Astrocyte of the spinal cord (primary cell): Measurements from ENCODE around the gene LTBP2.

Experiments
- DNase-seq: peaks from one replicate; pipeline ENCODE4 v3.0.0; 2011; ENCODE audit warnings: low read depth, low spot score
- H3K4me3 ChIP-seq: 2 replicates; pipeline ENCODE4 v1.5.1; 2011; ENCODE audit warnings: low read depth, mild to moderate bottlenecking, low read length, moderate library complexity
- CTCF ChIP-seq: IDR thresholded peaks from 2 replicates; pipeline ENCODE4 v1.5.1; 2012; ENCODE audit warnings: low read depth, mild to moderate bottlenecking, low read length, inconsistent platforms
- in situ Hi-C: cut with HindIII; loops from 2 replicates; pipeline ENCODE4 v1.10.0; 2017; ENCODE audit warnings: low sequenced_read_pairs

The LTBP2 gene

GRCh38 chr14:74654931-74655330 is 42.9 kb upstream of the LTBP2 start:
- DNase-seq, result no peak
- no peak overlapping the region for H3K4me3 ChIP-seq

GRCh38 chr14:74653386-74654138 is 41.5 kb upstream of the LTBP2 start:
- no peak overlapping the region for H3K4me3 ChIP-seq
- in situ Hi-C loops, result no loop called here
- DNase-seq, result no peak
- TF ChIP-seq CTCF, result no peak

More at GRCh38 chr14:74654931-74655330, 42.9 kb upstream of the LTBP2 start:
- TF ChIP-seq CTCF, result no peak
- in situ Hi-C loops, result no loop called here

- DNase-seq, result no peak
- TF ChIP-seq CTCF, result no peak
- H3K4me3 ChIP-seq, result no peak overlapping the region
- in situ Hi-C loops, result no loop called here
These were observed 40.5 kb upstream of the LTBP2 start for GRCh38 chr14:74652541-74652940.

GRCh38 chr14:74650927-74651686 is 39.1 kb upstream of the LTBP2 start:
- no peak for TF ChIP-seq CTCF
- in situ Hi-C loops, result no loop called here

GRCh38 chr14:74649673-74650072 is 37.6 kb upstream of the LTBP2 start:
- H3K4me3 ChIP-seq, result no peak overlapping the region
- TF ChIP-seq CTCF, result no peak
- in situ Hi-C loops, result no loop called here
- no peak for DNase-seq

More at GRCh38 chr14:74650927-74651686, 39.1 kb upstream of the LTBP2 start:
- no peak overlapping the region for H3K4me3 ChIP-seq
- no peak for DNase-seq

GRCh38 chr14:74649167-74649566 is 37.1 kb upstream of the LTBP2 start:
- H3K4me3 ChIP-seq, result no peak overlapping the region
- DNase-seq, result no peak
- no peak for TF ChIP-seq CTCF
- in situ Hi-C loops, result no loop called here
